ENCODE measurements around the gene INIP.
"Not testable (repeated sequence)": the region's sequence is repeated elsewhere in the genome, so short reads cannot be mapped to it uniquely, and the experiment has no call there.

The INIP gene

DNA sequence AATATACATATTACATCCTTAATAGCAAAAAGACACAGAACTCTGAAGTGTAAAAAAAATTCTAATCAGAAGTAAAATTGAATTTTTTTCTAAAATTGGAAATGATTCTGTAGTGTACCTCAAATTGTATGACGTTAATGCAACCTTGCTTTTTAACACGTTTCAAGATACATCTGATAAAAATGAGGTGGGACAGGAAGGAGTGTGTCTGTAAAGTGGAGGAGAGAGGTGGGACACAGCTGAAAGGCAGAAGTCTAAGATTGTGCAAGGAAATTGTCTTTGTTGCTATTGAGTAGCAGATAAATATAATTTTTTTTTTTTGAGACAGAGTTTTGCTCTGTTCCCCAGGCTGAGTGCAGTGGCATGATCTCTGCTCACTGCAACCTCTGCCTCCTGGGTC lies 17.0 kb upstream of the INIP start:
- DNase-seq, result no peak

DNA sequence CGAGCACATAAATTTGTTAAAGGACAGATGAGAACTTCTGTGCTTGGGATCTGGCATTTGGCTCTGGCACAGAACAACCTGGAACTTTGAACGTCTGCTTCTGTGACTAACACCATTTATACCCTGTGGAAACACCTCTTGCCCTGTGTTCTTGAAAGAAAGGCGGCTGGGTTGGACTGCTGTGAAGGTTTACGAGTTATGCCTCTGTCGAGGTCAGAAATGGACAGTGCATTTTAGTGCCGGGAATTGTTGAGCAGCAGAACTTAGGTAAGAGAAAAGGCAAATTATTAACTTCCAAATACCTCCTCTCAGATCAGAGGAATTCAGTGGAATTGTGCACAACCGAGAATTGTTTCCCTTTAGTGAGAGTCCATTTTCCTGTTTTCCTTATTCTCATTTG lies 14.1 kb upstream of the INIP start:
- no peak for DNase-seq

DNA sequence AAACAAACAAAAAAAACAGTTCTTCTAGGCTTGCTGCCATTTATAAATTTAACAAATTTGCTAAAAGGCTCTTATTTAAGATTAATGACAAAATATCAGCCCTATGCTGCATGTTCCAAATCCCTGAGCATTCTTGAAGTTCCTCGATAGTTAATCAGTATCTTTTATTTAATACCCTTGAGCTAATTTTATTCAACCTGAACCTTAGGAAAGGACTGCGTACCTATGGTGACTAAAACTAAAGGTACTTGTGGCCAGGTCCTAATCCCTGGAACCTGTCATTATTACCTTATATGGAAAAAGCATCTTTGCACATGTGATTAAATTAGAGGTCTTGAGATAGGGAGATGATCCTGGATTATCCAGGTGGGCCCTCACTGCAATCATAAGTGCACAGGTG lies 10.5 kb upstream of the INIP start:
- no peak for DNase-seq

DNA sequence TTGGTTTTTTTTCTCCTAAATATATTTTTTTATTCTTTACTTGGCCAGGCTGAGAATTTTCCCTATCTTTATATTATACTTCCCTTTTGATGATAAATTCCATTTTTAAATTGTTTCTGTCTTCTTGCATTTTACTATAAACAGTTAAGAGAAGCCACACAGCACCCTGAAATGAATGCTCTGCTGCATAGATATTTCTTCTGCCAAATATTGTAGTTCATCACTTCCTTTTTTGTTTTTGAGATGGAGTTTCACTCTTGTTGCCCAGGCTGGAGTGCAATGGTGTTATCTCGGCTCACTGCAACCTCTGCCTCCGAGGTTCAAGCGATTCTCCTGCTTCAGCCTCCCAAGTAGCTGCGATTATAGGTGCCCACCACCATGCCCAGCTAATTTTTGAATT lies 8.5 kb upstream of the INIP start:
- no peak for DNase-seq

DNA sequence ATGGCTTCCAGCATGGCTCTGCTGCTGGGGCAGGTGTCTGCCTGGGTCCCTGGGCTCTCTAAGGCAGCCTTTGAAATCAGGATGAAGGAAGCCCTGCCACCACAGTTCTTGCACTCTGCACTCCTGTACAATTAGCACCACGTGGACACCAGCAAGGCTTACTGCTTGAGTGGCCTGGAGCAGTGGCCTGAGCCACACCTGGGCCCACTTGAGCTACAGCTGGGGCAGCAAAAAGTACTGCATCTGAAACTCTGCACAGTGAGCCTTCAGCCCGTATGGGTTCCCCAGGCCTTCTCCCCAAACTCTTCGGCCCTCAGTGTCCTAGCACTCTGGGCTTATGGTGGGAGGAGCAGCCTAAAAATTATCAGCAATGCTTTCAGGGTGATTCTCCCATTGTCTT lies 8.0 kb upstream of the INIP start:
- DNase-seq, result no peak

DNA sequence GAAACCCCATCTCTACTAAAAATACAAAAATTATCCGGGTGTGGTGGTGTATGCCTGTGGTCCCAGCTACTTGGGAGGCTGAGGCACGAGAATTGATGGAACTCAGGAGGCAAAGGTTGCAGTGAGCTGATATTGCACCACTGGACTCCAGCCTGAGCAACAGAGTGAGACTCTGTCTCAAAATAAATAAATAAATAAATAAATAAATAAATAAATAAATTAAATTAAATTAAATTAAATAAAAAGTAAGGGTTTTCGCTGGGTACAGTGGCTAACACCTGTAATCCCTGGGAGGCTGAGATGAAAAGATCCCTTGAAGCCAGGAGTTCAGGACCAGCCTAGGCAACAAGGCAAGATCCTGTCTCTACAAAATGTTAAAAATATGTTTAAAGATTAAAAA lies 4.8 kb upstream of the INIP start:
- not testable (repeated sequence) for DNase-seq

DNA sequence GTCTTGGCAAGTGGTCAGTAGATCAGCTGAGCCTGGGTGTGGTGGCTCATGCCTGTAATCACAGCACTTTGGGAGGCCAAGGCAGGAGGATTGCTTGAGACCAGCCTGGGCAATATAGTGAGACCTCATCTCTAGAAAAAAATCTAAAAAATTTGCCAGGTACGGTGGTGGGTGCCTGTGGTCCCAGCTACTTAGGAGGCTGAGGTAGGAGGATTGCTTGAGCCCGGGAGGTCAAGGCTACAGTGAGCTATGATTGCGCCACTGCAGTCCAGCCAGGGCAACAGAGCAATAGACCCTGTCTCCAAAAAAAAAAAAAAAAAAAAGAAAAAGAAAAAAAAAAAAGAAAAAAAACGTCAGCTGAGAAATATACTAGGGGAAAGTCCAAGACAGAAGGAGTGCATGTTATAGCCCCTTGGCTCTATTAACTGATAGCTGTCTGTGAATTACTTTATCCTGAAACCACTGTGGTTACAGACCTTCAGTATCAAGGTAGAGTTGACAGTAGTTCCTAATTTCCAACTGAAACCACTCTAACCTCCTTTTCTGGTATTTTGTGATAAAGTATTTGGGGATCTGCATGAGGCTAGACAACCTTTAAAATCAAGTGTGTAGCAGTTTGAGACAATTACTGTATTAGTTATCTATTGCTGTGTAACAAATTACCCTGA lies 2.3 kb upstream of the INIP start:
- no peak for DNase-seq

DNA sequence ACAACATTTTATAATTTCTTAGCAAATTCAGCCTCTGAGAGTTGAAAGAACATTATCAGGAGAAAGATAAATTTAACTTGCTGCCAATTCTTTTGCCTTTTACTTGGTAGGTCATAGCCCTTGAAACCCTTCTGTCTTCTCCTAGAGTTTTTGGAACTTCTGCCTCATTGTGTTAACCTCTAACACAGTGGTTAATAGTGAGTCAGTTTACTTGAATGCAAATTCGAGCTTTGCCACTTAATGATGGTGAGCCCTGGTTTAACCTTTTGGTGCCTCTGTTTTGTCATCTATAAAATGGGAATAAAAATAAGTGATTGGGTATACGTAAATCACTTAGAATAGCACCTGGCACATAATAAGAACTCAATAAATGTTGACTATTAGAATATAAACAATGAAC lies 1.8 kb upstream of the INIP start:
- no peak for DNase-seq

DNA sequence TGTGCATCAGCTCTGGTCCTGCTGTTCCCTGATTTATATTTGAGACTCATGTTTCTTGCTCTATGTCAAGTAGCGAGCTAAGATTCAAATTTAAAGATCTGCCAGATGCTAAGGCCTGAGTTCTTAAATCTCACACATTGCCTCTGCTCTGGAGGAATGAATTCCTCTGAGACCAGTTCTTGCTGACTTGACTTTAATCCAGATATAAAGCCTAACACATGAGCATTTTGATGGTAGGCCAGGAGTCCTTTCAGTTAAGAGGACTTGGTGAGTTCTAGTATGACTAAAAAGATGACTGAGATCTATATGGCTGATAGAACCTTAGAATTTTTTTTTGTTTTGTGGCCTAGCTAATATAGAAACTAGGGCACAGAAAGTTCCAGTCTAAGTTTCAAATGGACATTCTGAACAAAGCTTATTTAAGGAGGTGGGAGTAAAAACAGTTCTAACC lies 1.3 kb upstream of the INIP start:
- DNase-seq, result no peak

DNA sequence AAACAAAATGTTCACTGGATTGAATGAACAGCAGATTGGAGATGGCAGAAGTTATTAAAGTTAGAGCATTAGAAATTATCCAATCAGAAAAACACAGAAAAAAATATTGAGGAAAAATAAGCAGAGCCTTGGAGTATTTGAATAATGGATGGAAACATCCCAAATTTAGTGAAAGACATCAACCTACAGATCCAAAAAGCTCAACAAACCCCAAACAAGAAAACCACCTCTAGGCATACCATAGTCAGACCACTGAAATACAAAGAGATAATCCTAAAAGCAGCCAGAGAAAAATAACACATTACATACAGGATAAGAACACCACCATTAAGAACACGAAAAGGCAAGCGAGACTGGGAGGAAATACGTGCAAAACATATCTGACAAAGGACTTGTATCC lies 5.2 kb downstream of the INIP start:
- no peak for DNase-seq

DNA sequence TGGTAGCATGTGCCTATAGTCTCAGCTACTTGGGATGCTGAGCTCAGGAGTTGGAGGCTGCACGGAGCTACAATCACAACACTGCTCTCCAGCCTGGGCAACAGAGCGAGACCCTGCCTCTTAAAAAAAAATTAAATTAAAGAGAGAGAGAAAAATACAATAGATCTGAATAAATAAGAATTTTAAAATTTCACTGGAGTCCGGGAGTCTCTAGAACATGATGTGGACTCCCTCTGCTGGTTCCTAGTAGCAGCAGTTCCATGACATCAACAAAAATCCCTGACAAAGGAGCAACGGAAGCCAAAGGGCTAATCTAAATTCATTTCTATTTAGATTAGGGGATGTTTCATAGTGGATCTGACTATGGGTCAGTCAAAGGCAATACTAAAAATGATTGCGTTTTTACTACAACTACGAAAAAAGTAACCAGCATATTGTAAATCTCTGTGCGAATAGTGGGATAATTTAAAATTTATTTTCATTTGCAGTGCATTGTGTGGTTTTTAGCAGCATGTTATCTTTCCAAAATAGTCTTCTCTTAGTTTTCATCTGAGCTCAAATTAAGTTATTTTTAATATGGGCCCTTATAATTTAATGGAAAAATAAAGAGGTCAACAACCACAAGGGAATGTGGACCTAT lies 6.7 kb downstream of the INIP start:
- peak; percentile 31 for DNase-seq

DNA sequence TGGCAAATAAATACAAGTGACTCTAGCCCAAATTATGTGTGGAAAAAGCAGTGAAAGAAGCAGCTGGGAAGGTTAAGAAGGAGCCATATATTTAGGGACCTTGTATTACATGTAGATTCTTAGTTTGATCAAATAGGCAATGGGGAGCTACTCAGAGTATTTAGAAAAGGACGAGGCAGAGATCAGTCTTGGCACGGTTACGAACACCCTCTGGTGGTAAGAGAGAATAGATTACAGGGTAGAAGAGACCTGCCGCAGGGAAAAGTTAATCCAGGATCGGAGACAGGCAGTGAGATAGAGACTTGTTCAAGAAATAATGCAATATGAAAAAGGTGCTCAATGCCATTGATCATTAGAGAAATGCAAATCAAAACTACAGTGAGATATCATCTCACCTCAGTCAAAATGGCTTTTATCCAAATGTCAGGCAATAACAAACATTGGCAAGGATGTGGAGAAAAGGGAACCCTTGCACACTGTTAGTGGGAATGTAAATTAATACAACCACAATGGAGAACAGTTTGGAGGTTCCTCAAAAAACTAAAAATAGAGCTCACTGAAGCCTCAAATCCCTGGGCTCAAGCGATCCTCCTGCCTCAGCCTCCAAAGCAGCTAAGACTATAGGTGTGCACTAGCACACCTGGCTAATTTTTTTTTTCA lies 12.0 kb downstream of the INIP start:
- DNase-seq, result peak; percentile 26

DNA sequence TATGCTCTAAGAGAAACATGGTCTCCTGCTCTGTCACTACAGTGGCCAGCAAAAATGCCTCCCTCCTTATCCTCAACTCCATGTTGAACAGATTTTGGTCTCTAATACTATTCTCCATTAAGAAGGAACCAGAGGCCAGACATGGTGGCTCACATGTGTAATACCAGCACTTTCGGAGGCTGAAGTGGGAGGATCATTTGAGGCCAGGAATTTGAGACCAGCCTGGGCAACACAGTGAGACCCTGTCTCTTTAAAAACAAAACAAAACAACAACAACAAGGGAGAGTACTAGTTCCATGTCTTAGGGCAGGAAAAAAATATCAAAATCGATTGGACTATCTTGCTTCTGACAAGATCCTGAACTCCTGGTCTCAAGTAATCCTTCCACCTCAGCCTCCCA lies 14.6 kb downstream of the INIP start:
- no peak for DNase-seq

DNA sequence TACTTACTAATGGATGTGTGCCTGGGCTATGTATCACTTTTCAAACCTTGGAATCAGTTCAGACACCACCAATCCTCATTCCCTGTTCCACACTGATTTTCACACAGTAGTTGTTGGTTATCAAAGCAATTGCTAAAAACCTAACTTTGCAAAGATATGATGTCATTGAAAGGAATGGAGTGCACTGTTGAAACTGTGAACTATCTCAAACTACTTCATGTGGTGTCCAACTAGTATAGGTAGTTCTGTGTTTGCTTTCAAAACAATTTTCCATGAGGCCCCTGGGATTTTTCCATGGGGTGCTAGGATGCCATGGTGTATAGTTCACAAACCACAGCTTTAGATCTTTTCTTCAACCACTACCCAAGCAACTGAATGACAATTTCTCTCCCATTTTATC lies 17.8 kb downstream of the INIP start:
- no peak for DNase-seq

DNA sequence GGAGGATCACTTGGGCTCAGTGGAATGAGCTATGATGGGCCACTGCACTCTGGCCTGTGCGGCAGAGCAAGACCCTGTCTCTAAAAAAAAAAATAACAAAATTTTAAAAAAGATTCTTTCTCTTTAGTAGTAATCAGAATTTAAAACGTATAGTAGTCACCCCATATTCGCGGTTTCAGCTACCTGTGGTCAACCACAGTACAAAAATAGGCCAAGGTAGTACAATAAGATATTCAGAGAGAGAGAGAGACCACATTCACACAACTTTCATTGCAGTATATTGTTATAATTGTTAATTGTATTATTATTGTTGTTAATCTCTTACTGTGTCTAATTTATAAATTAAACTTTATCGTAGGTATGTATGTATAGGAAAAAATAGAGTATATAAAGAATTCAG lies 18.7 kb downstream of the INIP start:
- no peak for DNase-seq

DNA sequence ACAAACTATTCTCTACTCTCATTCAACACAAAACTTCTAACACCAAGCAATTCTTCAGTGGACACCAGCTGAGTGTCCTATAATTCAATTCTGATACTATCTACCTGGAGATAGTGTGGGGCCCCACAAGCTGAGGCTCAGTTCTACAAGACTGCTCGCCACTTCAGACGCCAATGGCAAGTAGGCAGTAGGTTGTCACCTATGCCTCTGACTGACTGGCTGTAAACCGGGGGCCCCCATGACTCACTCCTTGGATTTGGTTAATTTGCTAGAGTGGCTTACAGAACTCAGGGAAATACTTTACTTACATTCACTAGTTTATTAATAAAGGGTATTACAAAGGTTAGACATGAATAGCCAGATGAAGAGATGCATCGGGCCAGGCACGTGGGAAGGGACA lies 21.5 kb downstream of the INIP start:
- no peak for DNase-seq

DNA sequence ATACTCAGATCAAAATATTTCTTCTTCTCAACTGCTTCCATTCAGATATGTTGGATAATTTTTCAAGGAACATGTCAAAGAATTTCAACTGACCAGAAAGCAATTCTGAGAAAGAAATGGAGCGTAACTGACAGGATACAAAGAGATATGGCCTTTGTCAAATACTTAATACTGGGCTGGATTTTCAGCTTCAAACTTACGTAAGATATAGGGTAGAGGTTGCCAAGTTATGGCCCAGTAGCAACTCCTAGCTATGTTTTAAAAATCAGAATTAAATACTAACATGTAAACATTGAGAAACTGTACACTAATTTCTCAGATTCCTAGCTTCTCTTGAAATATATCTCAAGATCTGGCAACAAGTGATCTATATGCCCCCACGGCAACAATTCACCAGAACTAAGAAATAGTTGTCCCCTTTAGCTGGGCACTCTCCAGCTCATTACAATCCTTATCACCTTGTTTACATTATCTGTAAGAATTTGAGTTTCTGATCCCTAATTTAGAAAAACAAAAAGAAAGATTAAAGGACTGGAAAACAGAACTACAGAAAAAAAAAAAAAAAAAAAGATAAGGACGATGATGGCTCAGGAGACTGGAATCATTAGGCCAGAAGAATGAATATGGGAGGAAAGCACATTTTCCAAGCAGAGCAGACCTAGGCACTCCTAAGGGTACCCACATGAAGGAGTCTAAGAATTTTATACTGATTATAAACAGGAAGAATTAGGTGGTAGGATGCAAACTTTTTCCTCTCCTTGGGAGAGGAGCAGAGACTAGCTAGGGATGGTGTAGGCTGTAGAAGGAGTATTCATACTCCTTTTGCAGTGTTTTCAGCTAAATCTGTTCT lies 23.0 kb downstream of the INIP start:
- no peak for DNase-seq

DNA sequence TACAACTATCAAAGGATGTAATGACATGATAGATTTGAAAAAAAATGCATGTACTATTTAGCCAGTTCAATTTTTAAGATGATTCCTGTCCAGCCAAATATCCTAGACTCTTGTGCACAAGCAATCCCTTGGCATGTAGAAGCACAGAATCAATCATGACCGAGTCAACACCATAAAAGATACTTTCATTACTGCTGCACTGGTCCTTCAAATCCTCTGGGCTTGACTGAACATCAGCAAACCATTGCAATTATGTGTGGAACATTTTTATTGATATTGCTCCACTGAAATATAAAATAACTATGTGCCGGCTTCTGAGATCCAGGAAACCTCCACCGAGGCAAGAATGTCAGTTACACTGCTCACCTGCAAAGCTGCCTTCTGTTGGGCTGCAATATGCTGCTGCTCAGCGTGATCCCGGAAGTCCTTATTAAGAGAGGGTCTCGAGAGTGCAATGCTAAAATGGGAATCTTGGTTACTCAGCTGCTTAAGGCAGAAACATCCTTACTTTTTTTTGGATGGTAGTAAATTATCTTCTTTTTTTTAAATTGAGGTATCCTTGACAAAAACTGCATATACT lies 28.7 kb downstream of the INIP start:
- DNase-seq, result no peak

DNA sequence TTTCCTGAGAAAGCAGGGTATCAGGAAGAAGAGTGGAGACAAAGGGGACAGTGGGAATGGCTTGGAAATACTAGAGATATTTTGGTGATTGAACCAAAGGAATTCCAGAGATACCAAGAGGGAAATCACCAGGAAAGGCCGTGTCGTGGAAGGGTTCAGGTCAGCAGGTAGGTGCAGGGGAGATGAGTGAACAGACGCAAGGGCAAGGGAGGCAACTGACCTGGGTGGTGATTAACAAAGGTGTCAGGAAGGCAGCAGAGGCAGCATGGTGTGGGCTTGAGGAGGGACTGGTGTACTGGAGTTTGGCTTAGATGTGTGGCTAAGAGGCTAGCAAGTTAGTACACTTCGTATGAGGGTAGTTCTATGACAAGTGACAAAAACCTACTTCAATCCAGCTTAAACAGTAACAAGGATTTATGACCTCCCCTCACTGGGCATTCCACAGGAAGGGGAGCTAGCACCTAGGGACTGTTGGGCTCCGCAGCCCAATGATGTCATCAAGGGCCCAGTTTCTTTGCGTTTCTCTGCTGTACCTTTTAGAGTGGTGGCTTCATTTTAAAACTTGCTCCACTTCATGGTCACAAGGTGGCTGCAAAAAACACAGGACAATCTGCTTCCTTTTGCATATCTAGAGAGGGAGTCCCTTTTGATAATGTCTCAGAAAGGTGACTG lies 37.0 kb downstream of the INIP start:
- DNase-seq, result no peak

DNA sequence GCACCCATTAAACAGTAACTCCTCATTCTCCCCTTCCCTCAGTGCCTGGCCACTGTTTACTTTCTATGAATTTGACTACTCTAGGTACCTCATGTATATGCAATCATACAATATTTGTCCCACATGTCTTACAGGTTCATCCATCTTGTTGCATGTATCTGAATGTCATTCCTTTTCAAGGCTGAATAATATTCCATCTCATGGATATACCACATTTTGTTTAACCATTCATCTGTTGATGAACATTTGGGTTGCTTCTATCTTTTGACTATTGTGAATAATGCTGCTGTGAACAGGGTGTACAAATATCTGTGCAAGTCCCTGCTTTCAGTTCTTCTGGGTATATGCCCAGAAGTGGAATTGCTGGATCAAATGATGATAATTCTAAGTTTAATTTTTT lies 40.9 kb downstream of the INIP start:
- DNase-seq, result no peak

DNA sequence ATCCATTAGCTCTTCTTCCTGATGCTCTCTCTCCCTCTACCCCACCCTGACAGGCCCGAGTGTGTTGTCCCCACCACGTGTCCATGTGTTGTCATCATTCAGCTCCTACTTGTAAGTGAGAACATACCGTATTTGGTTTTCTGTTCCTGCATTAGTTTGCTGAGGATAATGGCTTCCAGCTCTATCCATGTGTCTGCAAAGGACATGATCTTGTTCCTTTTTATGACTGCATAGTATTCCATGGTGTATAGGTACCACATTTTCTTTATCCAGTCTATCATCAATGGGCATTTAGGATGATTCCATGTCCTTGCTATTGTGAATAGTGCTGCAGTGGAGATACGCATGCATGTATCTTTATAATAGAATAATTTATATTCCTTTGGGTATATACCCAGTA lies 44.7 kb downstream of the INIP start:
- DNase-seq, result not testable (repeated sequence)

DNA sequence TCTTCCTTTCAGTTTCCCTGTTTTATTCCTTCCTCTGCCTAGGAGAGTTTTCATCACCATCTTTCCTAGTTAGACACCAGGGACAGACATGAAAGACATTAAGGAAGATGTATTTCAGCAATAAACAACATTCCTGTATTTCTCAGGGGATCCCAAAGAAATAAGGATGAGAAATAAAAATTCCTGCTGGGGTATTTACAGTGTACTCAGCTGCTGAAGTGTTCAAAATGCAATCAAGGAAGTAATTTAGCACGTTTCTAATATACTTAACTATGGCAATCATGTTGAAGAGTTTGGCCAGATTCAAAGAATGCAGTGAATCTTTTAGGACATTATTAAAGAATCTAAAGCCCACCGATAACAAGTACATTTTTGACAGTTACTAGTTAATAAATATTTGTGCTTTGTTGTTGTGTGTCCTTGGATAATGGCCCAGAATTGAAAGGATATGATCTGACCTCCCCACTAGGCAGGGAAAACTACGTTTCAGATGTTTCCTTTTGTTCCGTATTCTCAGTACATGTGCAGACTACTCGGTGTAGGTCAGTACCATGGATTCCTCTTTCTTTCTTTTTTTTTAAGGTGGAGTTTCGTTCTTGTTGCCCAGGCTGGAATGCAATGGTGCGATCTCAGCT lies 46.8 kb downstream of the INIP start:
- no peak for DNase-seq
